Fibroblast of villous mesenchyme (primary cell): ENCODE results near the gene ANKRD31. TPM values are rescaled to one million over a fixed set of nuclear protein-coding genes. Genes with fewer than 3 reads are reported as not detected.
"Not testable (repeated sequence)": the region's sequence is repeated elsewhere in the genome, so short reads cannot be mapped to it uniquely, and the experiment has no call there.

ENCODE experiments used
- DNase-seq: peaks from one replicate; pipeline ENCODE4 v3.0.0-alpha.2; 2010; ENCODE audit warnings: low read depth
- H3K4me3 ChIP-seq: 2 replicates; pipeline ENCODE4 v1.5.1; 2011; ENCODE audit warnings: low read depth, mild to moderate bottlenecking, low read length
- total RNA-seq: library from RNA; depleted of rRNA; stranded (reverse); fragments of >200 nt; gene quantifications from 2 replicates; pipeline ENCODE4 v1.2.3, GENCODE V29; 2012
- TF ChIP-seq, protein P1 (sequence below): IDR thresholded peaks from 2 replicates; pipeline ENCODE4 v1.5.1; 2012; ENCODE audit warnings: low read depth, mild to moderate bottlenecking, low read length; ENCODE audit not compliant: insufficient read depth

The ANKRD31 gene
- total RNA-seq, 1 donor: under 0.01 TPM

- TF ChIP-seq, protein P1, sequence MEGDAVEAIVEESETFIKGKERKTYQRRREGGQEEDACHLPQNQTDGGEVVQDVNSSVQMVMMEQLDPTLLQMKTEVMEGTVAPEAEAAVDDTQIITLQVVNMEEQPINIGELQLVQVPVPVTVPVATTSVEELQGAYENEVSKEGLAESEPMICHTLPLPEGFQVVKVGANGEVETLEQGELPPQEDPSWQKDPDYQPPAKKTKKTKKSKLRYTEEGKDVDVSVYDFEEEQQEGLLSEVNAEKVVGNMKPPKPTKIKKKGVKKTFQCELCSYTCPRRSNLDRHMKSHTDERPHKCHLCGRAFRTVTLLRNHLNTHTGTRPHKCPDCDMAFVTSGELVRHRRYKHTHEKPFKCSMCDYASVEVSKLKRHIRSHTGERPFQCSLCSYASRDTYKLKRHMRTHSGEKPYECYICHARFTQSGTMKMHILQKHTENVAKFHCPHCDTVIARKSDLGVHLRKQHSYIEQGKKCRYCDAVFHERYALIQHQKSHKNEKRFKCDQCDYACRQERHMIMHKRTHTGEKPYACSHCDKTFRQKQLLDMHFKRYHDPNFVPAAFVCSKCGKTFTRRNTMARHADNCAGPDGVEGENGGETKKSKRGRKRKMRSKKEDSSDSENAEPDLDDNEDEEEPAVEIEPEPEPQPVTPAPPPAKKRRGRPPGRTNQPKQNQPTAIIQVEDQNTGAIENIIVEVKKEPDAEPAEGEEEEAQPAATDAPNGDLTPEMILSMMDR: no peak
- H3K4me3 ChIP-seq: no peak overlapping the region
- DNase-seq: no peak
Observed at GRCh38 chr5:75116856-75117255, 119.8 kb downstream of the ANKRD31 start.

- not testable (repeated sequence) for DNase-seq
Observed at GRCh38 chr5:75114311-75114710, 122.4 kb downstream of the ANKRD31 start.

GRCh38 chr5:75113354-75114113, 123.1 kb downstream of the ANKRD31 start:
- no peak for DNase-seq
- TF ChIP-seq, protein P1: no peak
- H3K4me3 ChIP-seq: no peak overlapping the region

More at GRCh38 chr5:75114311-75114710, 122.4 kb downstream of the ANKRD31 start:
- H3K4me3 ChIP-seq: not testable (repeated sequence)

- DNase-seq: no peak
- H3K4me3 ChIP-seq: no peak overlapping the region
- TF ChIP-seq, protein P1: no peak
Observed at GRCh38 chr5:75108931-75109596, 127.6 kb downstream of the ANKRD31 start.

DNA sequence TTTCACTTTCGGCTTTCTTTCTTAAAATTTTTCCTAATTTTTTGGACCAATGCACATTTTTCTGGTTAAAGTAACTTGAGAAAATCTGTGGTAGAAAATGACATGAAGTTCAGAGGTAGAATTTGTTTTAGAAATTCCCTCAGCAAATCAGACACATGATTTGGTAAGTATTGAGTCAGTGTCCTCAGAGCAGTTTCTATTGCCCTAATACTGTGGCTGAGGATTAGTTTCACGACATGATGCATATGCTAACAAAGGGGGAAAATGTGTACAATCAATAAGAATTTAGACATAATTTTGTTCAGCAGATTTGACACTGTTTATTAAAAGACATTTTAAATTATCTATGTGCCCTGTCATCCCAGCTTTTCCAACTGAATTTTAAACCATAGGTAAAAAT, 128.2 kb downstream of the ANKRD31 start:
- H3K4me3 ChIP-seq: no peak overlapping the region
- TF ChIP-seq, protein P1: no peak
- no peak for DNase-seq

GRCh38 chr5:75095956-75096355, 140.7 kb downstream of the ANKRD31 start:
- peak; percentile 47 for DNase-seq
- not testable (repeated sequence) for H3K4me3 ChIP-seq

GRCh38 chr5:75091597-75091996, 145.1 kb downstream of the ANKRD31 start:
- DNase-seq: no peak

More at GRCh38 chr5:75091597-75091996, 145.1 kb downstream of the ANKRD31 start:
- TF ChIP-seq, protein P1: no peak
- no peak overlapping the region for H3K4me3 ChIP-seq
